ENCODE results near the gene UEVLD.
"Not testable (repeated sequence)": the region's sequence is repeated elsewhere in the genome, so short reads cannot be mapped to it uniquely, and the experiment has no call there.

Gene UEVLD

DNA sequence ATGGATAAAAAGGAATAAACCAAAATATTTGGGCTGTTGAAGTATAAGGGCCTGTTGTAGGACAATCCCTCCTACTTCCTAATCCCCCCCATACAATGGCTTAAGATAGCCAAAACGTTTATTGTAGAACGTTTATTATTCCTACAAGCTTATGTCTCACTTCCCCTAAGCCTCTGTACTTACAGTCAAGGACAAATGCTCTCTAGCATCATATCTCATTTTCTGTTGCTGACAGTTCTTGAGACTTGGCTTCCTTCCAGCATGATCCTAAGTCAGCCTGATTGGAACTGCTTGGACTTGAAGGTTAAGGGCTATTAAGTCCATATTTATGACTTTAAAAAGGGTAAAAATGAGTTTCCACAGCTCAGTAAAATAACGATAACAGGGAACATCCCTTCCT is 19.8 kb upstream of the UEVLD start:
- no peak for TF ChIP-seq CTCF (IDR thresholded peaks at IDR 0.05; ENCODE audit: control insufficient read depth, extremely low read depth, insufficient read depth)
- no peak for DNase-seq (ENCODE audit: low read depth)
- no peak overlapping the region for H3K4me3 ChIP-seq (ENCODE audit: low read depth, low read length)

DNA sequence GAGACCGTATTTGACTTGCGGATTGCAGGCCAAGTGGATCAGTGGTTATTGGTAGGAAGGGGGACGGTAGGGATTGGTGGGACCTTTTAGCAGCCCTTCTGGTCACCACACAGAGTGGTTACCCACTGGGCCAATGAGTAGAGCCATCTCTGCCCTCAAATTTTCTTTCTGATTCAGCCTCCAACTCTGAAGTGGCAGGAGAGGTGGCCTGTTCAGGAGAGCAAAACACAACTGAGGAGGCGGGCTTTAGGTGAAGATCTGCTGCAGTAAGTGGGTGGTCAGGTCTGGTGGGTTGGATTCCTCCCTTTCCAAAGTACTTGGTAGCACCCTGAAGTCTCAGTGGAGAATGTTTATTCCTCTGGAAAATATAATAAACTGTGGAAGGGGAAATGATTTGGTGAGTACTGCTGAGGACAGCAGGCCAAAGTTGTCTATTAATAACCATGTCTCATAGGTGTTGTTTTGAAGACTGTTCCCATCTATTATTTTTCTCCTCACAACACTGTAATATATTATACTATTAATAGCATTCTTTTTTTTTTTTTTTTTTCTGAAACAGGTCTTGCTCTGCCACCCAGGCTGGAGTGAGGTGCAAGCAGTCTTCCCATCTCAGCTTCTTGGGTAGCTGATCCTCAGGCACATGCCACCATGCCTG is 12.5 kb upstream of the UEVLD start:
- DNase-seq (ENCODE audit: low read depth), result no peak
- no peak for TF ChIP-seq CTCF (IDR thresholded peaks at IDR 0.05; ENCODE audit: control insufficient read depth, extremely low read depth, insufficient read depth)
- H3K4me3 ChIP-seq (ENCODE audit: low read depth, low read length), result no peak overlapping the region

DNA sequence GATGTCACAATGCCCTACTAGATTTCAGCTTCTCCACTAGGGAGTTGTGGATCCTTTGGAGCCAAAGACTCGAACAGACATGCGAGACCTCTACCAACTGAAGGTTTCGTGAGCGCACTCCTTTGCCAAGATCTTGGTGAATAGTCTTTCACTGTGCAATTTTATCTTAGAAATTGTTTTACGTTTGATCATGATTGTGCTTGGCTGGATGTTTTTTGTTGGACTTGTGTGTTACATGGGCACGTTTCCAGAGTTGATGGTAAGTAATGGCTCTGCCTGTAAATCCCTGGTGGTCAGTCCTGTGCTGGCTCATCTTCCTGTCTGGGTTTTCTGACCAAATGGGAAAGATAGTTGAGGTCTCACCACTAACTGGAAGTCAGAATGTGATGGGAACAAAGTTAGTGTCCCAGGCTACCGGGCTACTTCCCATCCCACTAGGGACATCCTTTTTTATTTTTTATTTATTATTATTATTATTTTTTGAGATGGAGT is 11.3 kb upstream of the UEVLD start, which contains the start of gene MISFA:
Gene MISFA, plus strand, starts transcription at position 51 of the 492 bp plus-strand sequence. Its CDS starts 140 bp downstream, at position 191.
- no peak for DNase-seq (ENCODE audit: low read depth)
- TF ChIP-seq CTCF (IDR thresholded peaks at IDR 0.05; ENCODE audit: control insufficient read depth, extremely low read depth, insufficient read depth), result no peak
- H3K4me3 ChIP-seq (ENCODE audit: low read depth, low read length), result no peak within 1 kb of the TSS

GRCh38 chr11:18594999-18595749 is 6.6 kb upstream of the UEVLD start:
- DNase-seq (ENCODE audit: low read depth), result no peak
- TF ChIP-seq CTCF (IDR thresholded peaks at IDR 0.05; ENCODE audit: control insufficient read depth, extremely low read depth, insufficient read depth), result no peak
- H3K4me3 ChIP-seq (ENCODE audit: low read depth, low read length), result no peak overlapping the region

GRCh38 chr11:18594088-18594487 is 5.6 kb upstream of the UEVLD start:
- not testable (repeated sequence) for DNase-seq (ENCODE audit: low read depth); H3K4me3 ChIP-seq (ENCODE audit: low read depth, low read length)

- TF ChIP-seq CTCF (IDR thresholded peaks at IDR 0.05; ENCODE audit: control insufficient read depth, extremely low read depth, insufficient read depth), result no peak
- DNase-seq (ENCODE audit: low read depth), result no peak
- no peak overlapping the region for H3K4me3 ChIP-seq (ENCODE audit: low read depth, low read length)
Measured at GRCh38 chr11:18590571-18590970, 2.0 kb upstream of the UEVLD start.

DNA sequence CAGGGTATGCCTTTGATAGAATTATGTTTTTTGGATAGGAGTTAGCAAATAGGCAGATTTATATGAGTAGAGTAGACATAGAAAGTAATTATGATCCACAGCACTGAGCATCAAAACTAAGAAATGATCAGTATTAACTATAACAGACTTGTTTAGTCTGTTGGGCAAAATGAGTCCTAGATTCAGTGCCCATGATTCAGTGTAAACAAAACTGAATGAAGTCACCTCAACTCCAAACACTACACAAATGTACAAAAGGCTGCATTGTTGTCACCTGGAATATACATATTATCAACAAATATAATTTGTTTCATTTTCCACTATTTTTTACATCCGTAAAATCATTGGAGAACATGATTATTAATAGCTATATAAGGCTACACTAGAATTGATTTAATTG is 6.7 kb downstream of the UEVLD start:
- DNase-seq (ENCODE audit: low read depth), result no peak
- TF ChIP-seq CTCF (IDR thresholded peaks at IDR 0.05; ENCODE audit: control insufficient read depth, extremely low read depth, insufficient read depth), result no peak
- H3K4me3 ChIP-seq (ENCODE audit: low read depth, low read length), result no peak overlapping the region
